ENCODE data around the gene SLC25A21. TPM values are rescaled to one million over a fixed set of nuclear protein-coding genes. Genes with fewer than 3 reads are reported as not detected.

SLC25A21 gene
- total and polyA plus RNA-seq, 2 experiments from 2014 or later, result 10.6 to 12.1 TPM

DNA sequence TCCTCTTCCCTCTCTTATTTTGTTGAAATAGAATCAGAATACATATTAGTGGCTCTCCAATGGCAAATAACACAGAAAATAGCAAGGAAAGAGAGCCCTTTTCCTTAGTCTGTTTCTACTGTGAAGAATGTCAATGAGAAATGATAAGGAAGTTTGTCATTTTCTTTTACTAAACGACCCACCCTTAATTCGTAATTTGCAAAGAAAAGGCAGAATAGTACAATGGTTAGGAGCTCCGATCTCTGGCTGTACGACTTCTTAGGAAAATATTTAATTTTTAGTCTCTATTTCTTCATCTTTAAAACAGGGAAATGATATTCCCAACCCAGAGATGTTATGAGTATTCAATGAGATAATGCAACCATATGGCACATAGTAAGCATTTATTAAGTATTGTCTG lies 504.7 kb downstream of the SLC25A21 start:
- Mint-ChIP-seq H3K27me3 (ENCODE audit: insufficient read depth, low read depth, poor library complexity) (peaks cover 57% of the 10 kb centered on the region), H3K36me3 (ENCODE audit: low read depth) (no peaks in the 10 kb centered on the region), H3K4me1 (peaks cover 23% of the 10 kb centered on the region), H3K9me3 (no peaks in the 10 kb centered on the region; the same call in 2 of the 3 replicates), H3K27ac (no peak overlapping the region), H3K4me3 (peak overlapping the region; percentile 29; the same call in 2 of the 3 replicates)
- H3K9me2 ChIP-seq (ENCODE audit: insufficient read depth), result no peaks in the 10 kb centered on the region
- ATAC-seq, result no peak
- peaks cover 13% of the 10 kb centered on the region for H3F3A ChIP-seq (replicated peaks; ENCODE audit: low read depth)
- no peaks in the 10 kb centered on the region for H3K36me3 ChIP-seq (ENCODE audit: insufficient read depth)
- peak overlapping the region; percentile 84; the same call in 1 of the 2 replicates for H3K4me2 ChIP-seq
- peaks cover 16% of the 10 kb centered on the region for H4K20me1 ChIP-seq (replicated peaks; ENCODE audit: insufficient read depth)
- no peak overlapping the region for H3K27ac ChIP-seq (ENCODE audit: low read depth)
- no peak for DNase-seq (ENCODE audit: low spot score)
- peaks cover 93% of the 10 kb centered on the region for H3K27me3 ChIP-seq (ENCODE audit: insufficient read depth)
- H3K4me1 ChIP-seq (ENCODE audit: insufficient read depth), result peaks cover 29% of the 10 kb centered on the region
- H2AFZ ChIP-seq, result no peak overlapping the region
- H3K79me2 ChIP-seq (replicated peaks; ENCODE audit: insufficient read depth), result no peaks in the 10 kb centered on the region
- H3K4me3 ChIP-seq, result no peak overlapping the region
- TF ChIP-seq POLR2AphosphoS5 (IDR thresholded peaks at IDR 0.05; ENCODE audit: low read depth), result no peak
- TF ChIP-seq ZNF114 (CRISPR knock-in tag; IDR thresholded peaks at IDR 0.05), result no peak
- peak; percentile 61 for TF ChIP-seq EZH2 (IDR thresholded peaks at IDR 0.05; ENCODE audit: low read depth, unreplicated experiment)

DNA sequence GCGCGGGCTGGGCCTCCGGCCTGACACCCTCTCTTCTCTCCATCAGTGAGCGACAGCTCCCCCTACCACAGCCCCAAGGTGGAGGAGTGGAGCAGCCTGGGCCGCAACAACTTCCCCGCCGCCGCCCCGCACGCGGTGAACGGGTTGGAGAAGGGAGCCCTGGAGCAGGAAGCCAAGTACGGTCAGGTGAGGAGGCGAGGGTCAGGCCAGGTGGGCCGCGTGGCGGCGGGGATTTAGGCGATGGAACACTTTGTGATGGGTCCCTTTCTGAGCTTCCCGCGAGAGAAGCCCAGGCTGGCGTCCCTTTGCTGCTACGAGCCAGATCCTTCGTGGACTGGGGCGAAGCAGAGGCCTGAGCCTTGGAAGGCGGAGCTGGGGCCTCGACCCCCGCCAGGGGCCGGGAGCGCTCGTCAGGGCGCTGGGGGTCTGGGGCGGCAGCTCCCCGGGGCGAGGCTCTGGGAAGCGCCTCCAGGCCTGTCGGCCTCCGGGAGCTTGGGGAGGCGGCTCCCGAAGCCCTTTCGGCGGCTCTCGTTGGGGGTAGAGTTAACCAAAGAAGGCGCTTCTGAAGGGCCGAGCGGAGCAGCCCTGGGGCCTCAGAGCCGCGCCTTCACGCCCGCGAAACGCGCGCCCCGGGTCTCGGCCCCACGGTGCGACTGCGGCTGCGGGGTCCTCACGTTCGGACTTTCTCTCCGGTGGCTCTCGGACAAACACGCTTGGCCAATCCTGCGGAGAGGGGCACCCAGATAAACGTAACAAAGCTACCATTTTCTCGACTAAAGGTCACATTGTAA lies 505.8 kb downstream of the SLC25A21 start:
- peaks cover 20% of the 10 kb centered on the region for H4K20me1 ChIP-seq (replicated peaks; ENCODE audit: insufficient read depth)
- peak overlapping the region; percentile 84 for H3K4me2 ChIP-seq
- Mint-ChIP-seq H3K27me3 (ENCODE audit: insufficient read depth, low read depth, poor library complexity) (peaks cover 68% of the 10 kb centered on the region), H3K4me1 (peaks cover 29% of the 10 kb centered on the region), H3K9me3 (no peaks in the 10 kb centered on the region; the same call in 2 of the 3 replicates), H3K36me3 (ENCODE audit: low read depth) (no peaks in the 10 kb centered on the region), H3K27ac (no peak overlapping the region), H3K4me3 (peak overlapping the region; percentile 74)
- peaks cover 95% of the 10 kb centered on the region for H3K27me3 ChIP-seq (ENCODE audit: insufficient read depth)
- DNase-seq (ENCODE audit: low spot score) (peak; percentile 81), ATAC-seq (peak; percentile 46)
- peaks cover 35% of the 10 kb centered on the region for H3K4me1 ChIP-seq (ENCODE audit: insufficient read depth)
- no peaks in the 10 kb centered on the region for H3K9me2 ChIP-seq (ENCODE audit: insufficient read depth)
- no peak overlapping the region for H3K27ac ChIP-seq (ENCODE audit: low read depth)
- no peaks in the 10 kb centered on the region for H3K79me2 ChIP-seq (replicated peaks; ENCODE audit: insufficient read depth)
- peak overlapping the region; percentile 90 for H2AFZ ChIP-seq
- H3K4me3 ChIP-seq, result peak overlapping the region; percentile 60
- peaks cover 19% of the 10 kb centered on the region for H3F3A ChIP-seq (replicated peaks; ENCODE audit: low read depth)
- no peaks in the 10 kb centered on the region for H3K36me3 ChIP-seq (ENCODE audit: insufficient read depth)
- TF ChIP-seq, protein P1, sequence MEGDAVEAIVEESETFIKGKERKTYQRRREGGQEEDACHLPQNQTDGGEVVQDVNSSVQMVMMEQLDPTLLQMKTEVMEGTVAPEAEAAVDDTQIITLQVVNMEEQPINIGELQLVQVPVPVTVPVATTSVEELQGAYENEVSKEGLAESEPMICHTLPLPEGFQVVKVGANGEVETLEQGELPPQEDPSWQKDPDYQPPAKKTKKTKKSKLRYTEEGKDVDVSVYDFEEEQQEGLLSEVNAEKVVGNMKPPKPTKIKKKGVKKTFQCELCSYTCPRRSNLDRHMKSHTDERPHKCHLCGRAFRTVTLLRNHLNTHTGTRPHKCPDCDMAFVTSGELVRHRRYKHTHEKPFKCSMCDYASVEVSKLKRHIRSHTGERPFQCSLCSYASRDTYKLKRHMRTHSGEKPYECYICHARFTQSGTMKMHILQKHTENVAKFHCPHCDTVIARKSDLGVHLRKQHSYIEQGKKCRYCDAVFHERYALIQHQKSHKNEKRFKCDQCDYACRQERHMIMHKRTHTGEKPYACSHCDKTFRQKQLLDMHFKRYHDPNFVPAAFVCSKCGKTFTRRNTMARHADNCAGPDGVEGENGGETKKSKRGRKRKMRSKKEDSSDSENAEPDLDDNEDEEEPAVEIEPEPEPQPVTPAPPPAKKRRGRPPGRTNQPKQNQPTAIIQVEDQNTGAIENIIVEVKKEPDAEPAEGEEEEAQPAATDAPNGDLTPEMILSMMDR (conservative IDR thresholded peaks at IDR 0.05; ENCODE audit: low read depth in 2 of 2), result 0 out of 4 replicates have a peak, but pooled peaks have one; percentile 10 to 15
- no peak for TF ChIP-seq STAT1 (IDR thresholded peaks at IDR 0.05; ENCODE audit: unreplicated experiment)
- TF ChIP-seq EZH2phosphoT487 (IDR thresholded peaks at IDR 0.05; ENCODE audit: unreplicated experiment), result peak; percentile 73
- no peak for TF ChIP-seq POLR2AphosphoS5 (IDR thresholded peaks at IDR 0.05; ENCODE audit: low read depth)
- no peak for TF ChIP-seq CREB1 (CRISPR knock-in tag; IDR thresholded peaks at IDR 0.05; ENCODE audit: low read depth)
- TF ChIP-seq NANOG (IDR thresholded peaks at IDR 0.05; ENCODE audit: borderline replicate concordance), result no peak
- TF ChIP-seq JUNB (IDR thresholded peaks at IDR 0.05; ENCODE audit: unreplicated experiment), result no peak
- TF ChIP-seq, protein P2, sequence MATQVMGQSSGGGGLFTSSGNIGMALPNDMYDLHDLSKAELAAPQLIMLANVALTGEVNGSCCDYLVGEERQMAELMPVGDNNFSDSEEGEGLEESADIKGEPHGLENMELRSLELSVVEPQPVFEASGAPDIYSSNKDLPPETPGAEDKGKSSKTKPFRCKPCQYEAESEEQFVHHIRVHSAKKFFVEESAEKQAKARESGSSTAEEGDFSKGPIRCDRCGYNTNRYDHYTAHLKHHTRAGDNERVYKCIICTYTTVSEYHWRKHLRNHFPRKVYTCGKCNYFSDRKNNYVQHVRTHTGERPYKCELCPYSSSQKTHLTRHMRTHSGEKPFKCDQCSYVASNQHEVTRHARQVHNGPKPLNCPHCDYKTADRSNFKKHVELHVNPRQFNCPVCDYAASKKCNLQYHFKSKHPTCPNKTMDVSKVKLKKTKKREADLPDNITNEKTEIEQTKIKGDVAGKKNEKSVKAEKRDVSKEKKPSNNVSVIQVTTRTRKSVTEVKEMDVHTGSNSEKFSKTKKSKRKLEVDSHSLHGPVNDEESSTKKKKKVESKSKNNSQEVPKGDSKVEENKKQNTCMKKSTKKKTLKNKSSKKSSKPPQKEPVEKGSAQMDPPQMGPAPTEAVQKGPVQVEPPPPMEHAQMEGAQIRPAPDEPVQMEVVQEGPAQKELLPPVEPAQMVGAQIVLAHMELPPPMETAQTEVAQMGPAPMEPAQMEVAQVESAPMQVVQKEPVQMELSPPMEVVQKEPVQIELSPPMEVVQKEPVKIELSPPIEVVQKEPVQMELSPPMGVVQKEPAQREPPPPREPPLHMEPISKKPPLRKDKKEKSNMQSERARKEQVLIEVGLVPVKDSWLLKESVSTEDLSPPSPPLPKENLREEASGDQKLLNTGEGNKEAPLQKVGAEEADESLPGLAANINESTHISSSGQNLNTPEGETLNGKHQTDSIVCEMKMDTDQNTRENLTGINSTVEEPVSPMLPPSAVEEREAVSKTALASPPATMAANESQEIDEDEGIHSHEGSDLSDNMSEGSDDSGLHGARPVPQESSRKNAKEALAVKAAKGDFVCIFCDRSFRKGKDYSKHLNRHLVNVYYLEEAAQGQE (IDR thresholded peaks at IDR 0.05; ENCODE audit: unreplicated experiment), result no peak
- TF ChIP-seq, protein P3, sequence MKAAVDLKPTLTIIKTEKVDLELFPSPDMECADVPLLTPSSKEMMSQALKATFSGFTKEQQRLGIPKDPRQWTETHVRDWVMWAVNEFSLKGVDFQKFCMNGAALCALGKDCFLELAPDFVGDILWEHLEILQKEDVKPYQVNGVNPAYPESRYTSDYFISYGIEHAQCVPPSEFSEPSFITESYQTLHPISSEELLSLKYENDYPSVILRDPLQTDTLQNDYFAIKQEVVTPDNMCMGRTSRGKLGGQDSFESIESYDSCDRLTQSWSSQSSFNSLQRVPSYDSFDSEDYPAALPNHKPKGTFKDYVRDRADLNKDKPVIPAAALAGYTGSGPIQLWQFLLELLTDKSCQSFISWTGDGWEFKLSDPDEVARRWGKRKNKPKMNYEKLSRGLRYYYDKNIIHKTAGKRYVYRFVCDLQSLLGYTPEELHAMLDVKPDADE (IDR thresholded peaks at IDR 0.05), result no peak
- no peak for TF ChIP-seq ZNF331 (CRISPR knock-in tag; IDR thresholded peaks at IDR 0.05; ENCODE audit: low read depth)
- peak; percentile 88 for TF ChIP-seq EZH2 (IDR thresholded peaks at IDR 0.05; ENCODE audit: low read depth, unreplicated experiment)
- TF ChIP-seq ZNF114 (CRISPR knock-in tag; IDR thresholded peaks at IDR 0.05), result no peak

Data from GM23338 (cell line).